GM20000 (cell line): ENCODE data around the gene CBL.
"Not testable (repeated sequence)": the region's sequence is repeated elsewhere in the genome, so short reads cannot be mapped to it uniquely, and the experiment has no call there.

Experiments
- DNase-seq: peaks from one replicate; pipeline ENCODE4 v3.0.0; 2012; ENCODE audit warnings: low spot score
- CTCF ChIP-seq: IDR thresholded peaks from 2 replicates; pipeline ENCODE4 v1.5.1; 2012; ENCODE audit warnings: mild to moderate bottlenecking, control low read depth; ENCODE audit errors: extremely low read depth, missing control alignments

Gene CBL

DNA sequence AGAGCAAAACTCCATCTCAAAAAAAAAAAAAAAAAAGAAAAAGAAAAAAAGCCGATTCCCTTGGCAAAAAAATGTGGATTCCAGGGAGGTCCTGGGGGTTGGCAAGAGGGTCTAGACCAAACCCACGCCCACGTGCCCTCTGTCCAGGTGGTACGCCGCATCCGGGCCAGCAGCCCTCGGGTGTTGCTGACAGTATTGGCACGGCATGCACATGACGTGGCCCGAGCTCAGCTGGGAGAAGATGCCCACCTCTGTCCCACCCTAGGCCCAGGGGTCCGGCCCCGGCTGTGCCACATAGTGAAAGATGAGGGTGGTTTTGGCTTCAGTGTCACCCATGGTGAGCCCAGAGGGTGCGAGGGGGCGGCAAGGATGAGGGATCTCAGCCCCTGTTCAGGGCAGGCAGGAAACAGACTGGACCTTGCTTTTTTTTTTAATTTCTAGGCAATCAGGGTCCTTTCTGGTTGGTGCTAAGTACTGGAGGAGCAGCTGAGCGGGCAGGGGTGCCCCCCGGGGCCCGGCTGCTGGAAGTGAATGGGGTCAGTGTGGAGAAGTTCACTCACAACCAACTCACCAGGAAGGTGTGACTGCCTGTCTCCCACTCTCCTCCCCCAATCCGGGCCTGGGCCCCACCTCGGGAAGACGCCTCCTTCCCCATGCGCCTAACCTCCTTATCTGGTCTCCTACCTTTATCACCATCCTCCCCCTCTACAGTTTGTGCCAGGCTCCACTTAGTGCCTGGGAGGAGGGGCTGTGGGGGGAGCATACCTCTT, 18.8 kb upstream of the CBL start:
- TF ChIP-seq CTCF, result no peak
- no peak for DNase-seq

DNA sequence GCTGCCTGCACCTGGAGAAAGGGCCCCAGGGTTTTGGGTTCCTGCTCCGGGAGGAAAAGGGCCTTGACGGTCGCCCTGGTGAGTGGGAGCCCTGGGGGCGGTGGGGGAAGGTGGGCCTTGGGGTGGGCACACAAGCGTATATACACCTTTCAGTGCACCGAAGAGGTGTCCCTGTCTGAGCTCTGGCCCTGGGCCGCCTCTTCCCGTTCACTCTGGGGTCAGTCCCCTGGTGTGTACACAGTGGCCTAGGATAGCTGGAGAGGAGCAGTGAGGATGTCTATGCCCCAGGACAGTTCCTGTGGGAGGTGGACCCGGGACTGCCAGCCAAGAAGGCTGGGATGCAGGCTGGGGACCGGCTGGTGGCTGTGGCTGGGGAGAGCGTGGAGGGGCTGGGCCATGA, 18.1 kb upstream of the CBL start:
- no peak for DNase-seq
- no peak for TF ChIP-seq CTCF

GRCh38 chr11:119188887-119189286, 17.3 kb upstream of the CBL start:
- no peak for TF ChIP-seq CTCF
- DNase-seq, result no peak

DNA sequence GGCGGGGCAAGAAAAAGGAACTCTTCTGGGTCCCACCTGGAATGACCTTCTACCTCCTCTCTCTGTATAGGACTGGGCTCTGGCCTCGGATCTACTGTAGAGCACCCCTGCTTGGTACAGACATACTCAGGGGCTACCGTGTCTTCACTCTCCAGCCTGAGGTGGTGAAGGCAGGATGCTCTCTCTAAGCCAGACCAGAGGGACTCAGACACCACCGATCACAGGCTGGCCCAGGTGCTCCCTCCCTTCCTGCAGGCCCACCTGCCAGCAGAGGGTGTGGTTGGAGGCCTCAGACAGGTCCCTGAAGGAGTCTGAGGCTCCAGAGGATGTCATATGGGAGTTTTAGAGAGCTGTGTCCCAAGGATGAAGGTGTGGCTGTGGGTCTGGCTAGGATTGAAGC, 16.7 kb upstream of the CBL start:
- DNase-seq, result no peak
- no peak for TF ChIP-seq CTCF

- no peak for DNase-seq
- TF ChIP-seq CTCF, result no peak
Observed at GRCh38 chr11:119190531-119190930, 15.6 kb upstream of the CBL start.

DNA sequence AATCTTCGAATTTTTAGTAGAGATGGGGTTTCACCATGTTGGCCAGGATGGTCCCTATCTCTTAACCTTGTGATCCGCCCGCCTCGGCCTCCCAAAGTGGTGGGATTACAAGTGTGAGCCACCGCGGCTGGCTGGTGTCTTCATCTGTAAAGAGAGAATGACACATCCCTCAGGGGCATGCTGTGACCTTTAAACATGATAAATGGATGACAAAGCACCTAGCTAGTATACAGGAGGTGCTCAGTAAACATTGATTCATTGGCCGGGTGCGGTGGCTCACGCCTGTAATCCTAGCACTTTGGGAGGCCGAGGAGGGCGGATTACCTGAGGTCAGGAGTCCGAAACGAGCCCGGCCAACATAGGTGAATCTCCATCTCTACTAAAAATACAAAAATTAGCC, 14.9 kb upstream of the CBL start:
- DNase-seq, result not testable (repeated sequence)

GRCh38 chr11:119192111-119192510, 14.0 kb upstream of the CBL start:
- DNase-seq, result no peak
- no peak for TF ChIP-seq CTCF

- DNase-seq, result no peak
- no peak for TF ChIP-seq CTCF
Observed at GRCh38 chr11:119193001-119193400, 13.1 kb upstream of the CBL start.
